GM18861 (cell line): ENCODE measurements around the gene CATSPER2.
"Not testable (repeated sequence)": the region's sequence is repeated elsewhere in the genome, so short reads cannot be mapped to it uniquely, and the experiment has no call there.

Experiments
- ATAC-seq: cut with Tn5 transposase; IDR thresholded peaks from one replicate; pipeline ENCODE4 v1.9.1; 2021; ENCODE audit not compliant: unreplicated experiment

CATSPER2 gene

GRCh38 chr15:43648649-43649429 is at the start of gene CATSPER2:
Gene CATSPER2 (minus strand): TSS chr15:43648844. CDS start chr15:43648061, 783 bp downstream.
- ATAC-seq: no peak

GRCh38 chr15:43693148-43694022 is 44.7 kb upstream of the CATSPER2 start, which contains the start of gene CKMT1A:
Gene CKMT1A (plus strand): TSS chr15:43693859. CDS start chr15:43694051, 192 bp downstream.
- not testable (repeated sequence) for ATAC-seq

GRCh38 chr15:43692679-43693078 is 44.0 kb upstream of the CATSPER2 start:
- not testable (repeated sequence) for ATAC-seq

GRCh38 chr15:43689604-43690301 is 41.1 kb upstream of the CATSPER2 start:
- peak; percentile 90 for ATAC-seq

GRCh38 chr15:43674175-43674574 is 25.5 kb upstream of the CATSPER2 start:
- ATAC-seq: not testable (repeated sequence)

- ATAC-seq: not testable (repeated sequence)
Observed at GRCh38 chr15:43666177-43666576, 17.5 kb upstream of the CATSPER2 start.

- ATAC-seq: not testable (repeated sequence)
Observed at GRCh38 chr15:43663333-43663732, 14.7 kb upstream of the CATSPER2 start.

- ATAC-seq: not testable (repeated sequence)
Observed at GRCh38 chr15:43662293-43662692, 13.6 kb upstream of the CATSPER2 start.

GRCh38 chr15:43659727-43660126 is 11.1 kb upstream of the CATSPER2 start:
- not testable (repeated sequence) for ATAC-seq

GRCh38 chr15:43649430-43649926 is 834 bp upstream of the CATSPER2 start:
- ATAC-seq: not testable (repeated sequence)

- not testable (repeated sequence) for ATAC-seq
Observed at GRCh38 chr15:43638464-43639204, 10.0 kb downstream of the CATSPER2 start.

GRCh38 chr15:43626937-43627336 is 21.7 kb downstream of the CATSPER2 start:
- not testable (repeated sequence) for ATAC-seq

GRCh38 chr15:43625106-43625505 is 23.5 kb downstream of the CATSPER2 start:
- ATAC-seq: no peak

GRCh38 chr15:43622068-43622799 is 26.4 kb downstream of the CATSPER2 start:
- not testable (repeated sequence) for ATAC-seq

GRCh38 chr15:43618700-43619099 is 29.9 kb downstream of the CATSPER2 start, which contains the start of gene STRC:
Gene STRC (minus strand): TSS chr15:43618800. CDS start chr15:43618722, 78 bp downstream.
- ATAC-seq: not testable (repeated sequence)

- not testable (repeated sequence) for ATAC-seq
Observed at GRCh38 chr15:43617750-43618149, 30.9 kb downstream of the CATSPER2 start.

GRCh38 chr15:43602233-43602632 is 46.4 kb downstream of the CATSPER2 start:
- ATAC-seq: not testable (repeated sequence)

GRCh38 chr15:43600200-43600599 is 48.4 kb downstream of the CATSPER2 start:
- not testable (repeated sequence) for ATAC-seq

GRCh38 chr15:43599131-43599530 is 49.5 kb downstream of the CATSPER2 start:
- ATAC-seq: not testable (repeated sequence)
